K562 (cell line): Measurements from ENCODE around the gene S100A3. TPM values are rescaled to one million over a fixed set of nuclear protein-coding genes. Genes with fewer than 3 reads are reported as not detected.

Source experiments
- ATAC-seq: fragments of 200-7000 bp; cut with Tn5 transposase; 3 replicates; pipeline ENCODE4 v1.9.1; 2020; ENCODE audit warnings: moderate library complexity
- BruUV-seq: library from RNA; stranded (reverse); fragments of 400-500 nt; replicated peaks from 2 replicates; lab custom pipeline; 2021; lab: Mats Ljungman, UMichigan
- CTCF ChIA-PET: fragments of 300-600 bp; formaldehyde crosslinking; extraction: SDS; loops from one replicate; lab custom pipeline; 2021; ENCODE audit warnings: low intra/inter-chr PET ratio; lab: Yijun Ruan, JAX
- POLR2A ChIA-PET: fragments of 300-600, 350-650 bp; sonication (Branson Sonifier 250); formaldehyde crosslinking; extraction: SDS; loops from one replicate; lab custom pipeline; 2021; ENCODE audit warnings: antibody characterized with exemption, inconsistent platforms; lab: Yijun Ruan, JAX
- DNase-seq, 4 experiments: peaks; one replicate each; pipeline versions ENCODE4 v3.0.0 to v3.0.0-alpha.2; 2011 to 2018; ENCODE audit warnings: low spot score in 3 of 4, mixed read lengths in 3 of 4; ENCODE audit errors: extremely low read depth in 1 of 4
- FAIRE-seq: peaks from 2 replicates; lab custom pipeline; 2011; peaks lifted over from hg19 to GRCh38; lab: Jason Lieb, UNC
- H2AFZ ChIP-seq: 2 replicates; pipeline ENCODE4 v1.6.0; 2011; ENCODE audit warnings: low read depth, low read length, control low read depth, inconsistent platforms
- H3K27ac ChIP-seq: fragments of 200-600 bp; 3 replicates; pipeline ENCODE4 v1.8.0; 2011; ENCODE audit warnings: low read depth, mild to moderate bottlenecking, control low read depth, inconsistent platforms, low read length, moderate library complexity, mixed read lengths; ENCODE audit errors: extremely low read depth
- H3K27me3 ChIP-seq, 2 experiments: fragments of 300-600 bp in 1 of 2; 2 replicates in 1 of 2; 3 replicates in 1 of 2; pipeline versions ENCODE4 v1.6.0 to v1.8.0; 2011; ENCODE audit warnings: inconsistent platforms in 2 of 2, low read length in 2 of 2, mild to moderate bottlenecking in 1 of 2, mixed read lengths in 1 of 2, moderate library complexity in 1 of 2; ENCODE audit not compliant: control insufficient read depth in 2 of 2, insufficient read depth in 2 of 2
- H3K36me3 ChIP-seq: fragments of 300-600 bp; 3 replicates; pipeline ENCODE4 v1.8.0; 2011; ENCODE audit warnings: mild to moderate bottlenecking, low read length, inconsistent platforms; ENCODE audit not compliant: control insufficient read depth, insufficient read depth
- H3K4me1 ChIP-seq, 2 experiments: fragments of 200-600 bp in 1 of 2; replicated peaks in 1 of 2; 2 replicates in 1 of 2; 3 replicates in 1 of 2; pipeline versions ENCODE4 v1.5.1 to v1.8.0; 2011; ENCODE audit warnings: inconsistent platforms in 2 of 2, low read length in 2 of 2, mild to moderate bottlenecking in 1 of 2, mixed read lengths in 1 of 2, moderate library complexity in 1 of 2; ENCODE audit not compliant: control insufficient read depth in 2 of 2, insufficient read depth in 2 of 2
- H3K4me2 ChIP-seq: 2 replicates; pipeline ENCODE4 v1.6.1; 2011; ENCODE audit warnings: low read length, control low read depth, inconsistent platforms, mixed read lengths; ENCODE audit not compliant: insufficient read depth
- H3K4me3 ChIP-seq: fragments of 200-600 bp; sonication (generic), shearing (Covaris generic); 2 replicates; pipeline ENCODE4 v1.5.1; 2016; ENCODE audit warnings: control low read depth, inconsistent platforms
- H3K79me2 ChIP-seq: fragments of 200-600 bp; 3 replicates; pipeline ENCODE4 v1.8.0; 2011; ENCODE audit warnings: low read length, inconsistent platforms; ENCODE audit not compliant: control insufficient read depth, insufficient read depth
- H3K9ac ChIP-seq, 2 experiments: 2 replicates each; pipeline versions ENCODE4 v1.6.0 to v1.6.1; 2011; ENCODE audit warnings: low read depth in 2 of 2, low read length in 2 of 2, control low read depth in 1 of 2, inconsistent platforms in 1 of 2, mild to moderate bottlenecking in 1 of 2, mixed read lengths in 1 of 2; ENCODE audit not compliant: insufficient read depth in 1 of 2
- H3K9me1 ChIP-seq: one replicate; pipeline ENCODE4 v1.6.0; 2011; ENCODE audit warnings: inconsistent platforms, mild to moderate bottlenecking, low read length, moderate library complexity; ENCODE audit not compliant: control insufficient read depth, insufficient read depth
- H3K9me3 ChIP-seq: replicated peaks from 2 replicates; pipeline ENCODE4 v1.5.1; 2011; ENCODE audit warnings: low read depth, low read length, inconsistent platforms; ENCODE audit not compliant: control insufficient read depth, insufficient read depth
- H4K20me1 ChIP-seq: replicated peaks from 2 replicates; pipeline ENCODE4 v1.6.1; 2011; ENCODE audit warnings: low read length, inconsistent platforms, mixed read lengths; ENCODE audit not compliant: control insufficient read depth, insufficient read depth
- ELF1 ChIP-seq: fragments of 200-800 bp; sonication (Bioruptor generic); IDR thresholded peaks from 2 replicates; pipeline ENCODE4 v1.6.1; 2016; ENCODE audit warnings: missing genetic modification characterization, missing compliant biosample characterization
- SMC3 ChIP-seq: conservative IDR thresholded peaks from 2 replicates; pipeline ENCODE4 v1.6.1; 2011; ENCODE audit warnings: low read depth, low read length, improper control_type of control experiment; ENCODE audit not compliant: insufficient read depth
- ZNF274 ChIP-seq: IDR thresholded peaks from 2 replicates; pipeline ENCODE4 v1.6.1; 2011; ENCODE audit warnings: low read depth, mild to moderate bottlenecking, low read length, moderate library complexity, borderline replicate concordance
- in situ Hi-C: fragments of 300-500 bp; cut with MboI; formaldehyde crosslinking; loops from 4 replicates; pipeline ENCODE4 v1.15.0; 2018; ENCODE audit warnings: inconsistent platforms, mixed read lengths
- intact Hi-C: fragments of 100-400 bp; cut with micrococcal nuclease; formaldehyde crosslinking; loops from 2 replicates; pipeline ENCODE4 v1.14.2; 2022
- polyA plus RNA-seq, 8 experiments: library from polyadenylated mRNA; depleted of rRNA in 4 of 8; stranded (reverse) in 5 of 8; unstranded in 3 of 8; fragments of >200 nt; fragmentation: Nextera tagmentation in 2 of 8; fragmentation: Illumina TruSeq in 1 of 8; extraction: Ambion mirVana in 2 of 8; extraction: Trizol in 1 of 8; gene quantifications; 2 replicates each; pipeline versions ENCODE4 v1.2.1 to v1.2.3, GENCODE V29; 2011 to 2014; ENCODE audit warnings: inconsistent platforms in 1 of 8, missing spikeins in 1 of 8
- total RNA-seq, 7 experiments: library from RNA; depleted of rRNA in 6 of 7; stranded (reverse); fragments of >200 nt in 6 of 7; fragmentation: Illumina TruSeq in 2 of 7; extraction: Trizol in 2 of 7; gene quantifications; 2 replicates each; pipeline versions ENCODE4 v1.2.1 to v1.2.3, GENCODE V29; 2011 to 2021; ENCODE audit warnings: low replicate concordance in 1 of 7
- TF ChIP-seq, protein P1 (sequence below): IDR thresholded peaks from 2 replicates; pipeline ENCODE4 v1.6.1; 2016; ENCODE audit warnings: missing genetic modification characterization, missing compliant biosample characterization
- TF ChIP-seq, protein P2 (sequence below): fragments of 450-650 bp; conservative IDR thresholded peaks from 2 replicates; pipeline ENCODE4 v1.6.1; 2016; ENCODE audit warnings: missing genetic modification characterization, low read depth, mild to moderate bottlenecking, missing compliant biosample characterization, moderate library complexity

S100A3 gene
- total and polyA plus RNA-seq, 9 of the 15 experiments (the other 6 are each of a cell fraction or from before 2014, with no cell fraction given), result 0.08 to 1.7 (median 0.18) TPM; not detected in 4

DNA sequence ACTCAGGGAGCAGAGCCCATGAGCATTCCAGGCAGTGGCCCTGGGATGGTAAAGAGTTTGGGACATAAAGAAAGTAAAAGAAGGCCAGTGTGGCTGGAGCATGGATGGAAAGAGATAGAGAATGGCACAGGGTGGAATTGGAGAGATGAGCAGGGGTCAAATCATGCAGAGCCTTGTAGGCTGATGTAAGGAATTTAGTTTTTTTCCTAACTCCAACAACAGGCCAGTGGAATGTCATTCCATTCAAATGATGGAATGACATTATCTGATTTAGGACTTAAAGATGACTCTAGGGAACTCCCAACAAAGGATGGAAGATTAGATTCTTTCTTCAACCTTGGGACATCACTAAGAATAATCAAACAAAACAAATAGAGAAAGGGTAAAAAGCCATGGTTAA lies 29.4 kb upstream of the S100A3 start:
- Histone ChIP-seq H3K79me2 (no peaks in the 10 kb centered on the region), H3K4me2 (no peak overlapping the region), H3K9ac (no peak overlapping the region), H3K4me1 (peaks cover 0 to 5% of the 10 kb centered on the region in 2 experiments; a peak in 2 of 5 replicates), H3K4me3 (no peak overlapping the region), H3K9me1 (no peaks in the 10 kb centered on the region), H3K27me3 (no peaks in the 10 kb centered on the region), H2AFZ (no peak overlapping the region), H3K9me3 (no peaks in the 10 kb centered on the region), H3K27ac (no peak overlapping the region), H4K20me1 (no peaks in the 10 kb centered on the region), H3K36me3 (no peaks in the 10 kb centered on the region)
- intact Hi-C loops, result no loop called here
- BruUV-seq, result no TSS peak
- FAIRE-seq (no peak), DNase-seq (no peak), ATAC-seq (no peak)
- ChIA-PET POLR2A (interaction anchor here (0.6 to 1.1 kb wide), 3 partner anchors 15 to 52 kb away, joined by 3 read pairs; no protein-coding TSS in a partner anchor), CTCF (no interaction called here)
- TF ChIP-seq, protein P1, sequence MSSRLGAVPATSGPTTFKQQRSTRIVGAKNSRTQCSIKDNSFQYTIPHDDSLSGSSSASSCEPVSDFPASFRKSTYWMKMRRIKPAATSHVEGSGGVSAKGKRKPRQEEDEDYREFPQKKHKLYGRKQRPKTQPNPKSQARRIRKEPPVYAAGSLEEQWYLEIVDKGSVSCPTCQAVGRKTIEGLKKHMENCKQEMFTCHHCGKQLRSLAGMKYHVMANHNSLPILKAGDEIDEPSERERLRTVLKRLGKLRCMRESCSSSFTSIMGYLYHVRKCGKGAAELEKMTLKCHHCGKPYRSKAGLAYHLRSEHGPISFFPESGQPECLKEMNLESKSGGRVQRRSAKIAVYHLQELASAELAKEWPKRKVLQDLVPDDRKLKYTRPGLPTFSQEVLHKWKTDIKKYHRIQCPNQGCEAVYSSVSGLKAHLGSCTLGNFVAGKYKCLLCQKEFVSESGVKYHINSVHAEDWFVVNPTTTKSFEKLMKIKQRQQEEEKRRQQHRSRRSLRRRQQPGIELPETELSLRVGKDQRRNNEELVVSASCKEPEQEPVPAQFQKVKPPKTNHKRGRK (tag), result no peak
- TF ChIP-seq ELF1, result no peak
- TF ChIP-seq ZNF274, result no peak
- TF ChIP-seq SMC3, result no peak
- TF ChIP-seq, protein P2, sequence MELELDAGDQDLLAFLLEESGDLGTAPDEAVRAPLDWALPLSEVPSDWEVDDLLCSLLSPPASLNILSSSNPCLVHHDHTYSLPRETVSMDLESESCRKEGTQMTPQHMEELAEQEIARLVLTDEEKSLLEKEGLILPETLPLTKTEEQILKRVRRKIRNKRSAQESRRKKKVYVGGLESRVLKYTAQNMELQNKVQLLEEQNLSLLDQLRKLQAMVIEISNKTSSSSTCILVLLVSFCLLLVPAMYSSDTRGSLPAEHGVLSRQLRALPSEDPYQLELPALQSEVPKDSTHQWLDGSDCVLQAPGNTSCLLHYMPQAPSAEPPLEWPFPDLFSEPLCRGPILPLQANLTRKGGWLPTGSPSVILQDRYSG (tag), result no peak
- in situ Hi-C loops, result no loop called here
